OCI-LY7 (cell line): ENCODE data around the gene SEZ6L. TPM values are rescaled to one million over a fixed set of nuclear protein-coding genes. Genes with fewer than 3 reads are reported as not detected.

Source experiments
- BruUV-seq: library from RNA; stranded (reverse); fragments of 400-500 nt; replicated peaks from 2 replicates; lab custom pipeline; 2021; lab: Mats Ljungman, UMichigan
- CTCF ChIA-PET: fragments of 300-600 bp; sonication (Branson Sonifier 250); formaldehyde crosslinking; loops from one replicate; lab custom pipeline; 2022; ENCODE audit warnings: antibody characterized with exemption; ENCODE audit not compliant: unreplicated experiment; lab: Charles Lee
- POLR2A ChIA-PET: fragments of 300-600 bp; sonication (Branson Sonifier 250); formaldehyde crosslinking; loops from one replicate; lab custom pipeline; 2022; ENCODE audit warnings: antibody characterized with exemption; lab: Charles Lee
- DNase-seq: peaks from one replicate; pipeline ENCODE4 v3.0.0-alpha.2; 2015; ENCODE audit warnings: low spot score
- H2AFZ ChIP-seq: fragments of 200-600 bp; sonication (generic), shearing (Covaris generic); 2 replicates; pipeline ENCODE4 v1.6.1; 2014; ENCODE audit warnings: mild to moderate bottlenecking, antibody characterized with exemption, low read length, moderate library complexity
- H3K27ac ChIP-seq: fragments of 200-600 bp; sonication (generic); 2 replicates; pipeline ENCODE4 v1.5.1; 2014; ENCODE audit warnings: mixed run types, low read depth, mild to moderate bottlenecking, moderate library complexity, low read length, inconsistent platforms; ENCODE audit not compliant: poor library complexity, severe bottlenecking
- H3K36me3 ChIP-seq: fragments of 200-600 bp; sonication (generic); 2 replicates; pipeline ENCODE4 v1.6.1; 2014; ENCODE audit warnings: mild to moderate bottlenecking, antibody characterized with exemption, low read length, moderate library complexity, mixed read lengths; ENCODE audit not compliant: insufficient read depth
- H3K4me1 ChIP-seq: fragments of 200-600 bp; sonication (generic); 2 replicates; pipeline ENCODE4 v1.5.1; 2014; ENCODE audit warnings: mild to moderate bottlenecking, low read length; ENCODE audit not compliant: insufficient read depth, poor library complexity, severe bottlenecking
- H3K4me2 ChIP-seq: fragments of 200-600 bp; sonication (generic); 2 replicates; pipeline ENCODE4 v1.6.1; 2014; ENCODE audit warnings: mild to moderate bottlenecking, low read length
- H3K4me3 ChIP-seq: fragments of 200-600 bp; sonication (generic); 2 replicates; pipeline ENCODE4 v1.5.1; 2014; ENCODE audit warnings: mild to moderate bottlenecking, low read depth, low read length; ENCODE audit not compliant: poor library complexity, severe bottlenecking
- H3K79me2 ChIP-seq: fragments of 200-600 bp; sonication (generic); 2 replicates; pipeline ENCODE4 v1.6.1; 2016; ENCODE audit warnings: low read depth, mild to moderate bottlenecking, low read length, moderate library complexity, mixed read lengths; ENCODE audit not compliant: insufficient read depth
- H3K9me2 ChIP-seq: fragments of 200-600 bp; sonication (generic); 2 replicates; pipeline ENCODE4 v1.6.1; 2016; ENCODE audit warnings: mild to moderate bottlenecking, low read length, mixed read lengths; ENCODE audit not compliant: insufficient read depth
- H3K9me3 ChIP-seq: fragments of 200-600 bp; sonication (generic); 2 replicates; pipeline ENCODE4 v1.6.1; 2014; ENCODE audit warnings: mild to moderate bottlenecking, mixed run types, low read length, mixed read lengths
- H4K20me1 ChIP-seq: fragments of 200-600 bp; sonication (generic); 2 replicates; pipeline ENCODE4 v1.6.1; 2014; ENCODE audit warnings: mild to moderate bottlenecking, antibody characterized with exemption, low read length, moderate library complexity, mixed read lengths; ENCODE audit not compliant: insufficient read depth
- EZH2phosphoT487 ChIP-seq: fragments of 200-600 bp; sonication (generic); IDR thresholded peaks from 2 replicates; pipeline ENCODE4 v1.6.1; 2018; ENCODE audit warnings: low read depth, borderline replicate concordance, mild to moderate bottlenecking, mixed run types, antibody characterized with exemption, low read length, moderate library complexity, mixed read lengths
- intact Hi-C: fragments of 100-400 bp; cut with micrococcal nuclease; formaldehyde crosslinking; loops from one replicate; pipeline ENCODE4 v1.10.0; 2022; ENCODE audit not compliant: unreplicated experiment
- total RNA-seq, 2 experiments: library from RNA; depleted of rRNA in 1 of 2; stranded (reverse); fragments of >200 nt in 1 of 2; shearing (Covaris generic) in 1 of 2; gene quantifications; 2 replicates each; pipeline ENCODE4 v1.2.3, GENCODE V29; 2014 to 2022
- TF ChIP-seq, protein P1 (sequence below): fragments of 200-600 bp; sonication (generic); conservative IDR thresholded peaks from 2 replicates; pipeline ENCODE4 v1.5.1; 2014; ENCODE audit warnings: mild to moderate bottlenecking, antibody characterized with exemption, low read length, moderate library complexity, mixed read lengths

Gene SEZ6L
- total RNA-seq, 2 experiments from 2014 or later, result not detected

DNA sequence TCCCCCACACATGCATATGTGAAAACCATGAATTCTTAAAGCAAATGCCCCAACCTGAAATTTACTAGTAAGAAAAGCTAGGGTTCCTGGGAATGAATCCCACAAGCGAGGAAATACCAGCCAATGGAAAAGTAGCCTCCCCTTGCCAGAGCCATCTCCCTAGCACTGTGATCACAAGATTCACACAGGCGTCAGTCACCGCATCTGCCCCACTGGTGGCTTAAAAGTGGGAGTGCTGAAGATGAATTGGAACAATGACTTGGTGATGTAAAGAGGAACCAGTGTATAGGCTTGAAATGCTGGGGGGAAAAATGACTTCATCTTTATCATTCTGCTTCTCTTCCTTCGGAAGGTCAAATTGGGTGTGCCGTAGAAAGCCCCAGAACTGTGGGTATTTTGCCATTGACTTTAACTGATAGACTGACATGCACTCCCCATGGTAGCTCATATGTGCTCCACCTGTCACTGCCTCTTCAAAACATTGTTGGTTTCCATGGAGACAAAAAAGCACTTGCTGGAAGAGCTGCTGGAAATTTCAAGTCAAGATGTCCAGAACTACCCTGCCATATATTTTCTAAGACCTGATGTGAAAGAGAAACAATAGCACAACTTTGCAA lies 240.6 kb downstream of the SEZ6L start:
- H2AFZ ChIP-seq, result no peak overlapping the region
- no peaks in the 10 kb centered on the region for H3K79me2 ChIP-seq
- H3K4me2 ChIP-seq, result no peak overlapping the region
- no peak overlapping the region for H3K27ac ChIP-seq
- H3K9me3 ChIP-seq, result no peaks in the 10 kb centered on the region
- intact Hi-C loops, result no loop called here
- POLR2A ChIA-PET, result interaction anchor here (0.5 to 0.8 kb wide), 2 partner anchors 10 to 35 kb away, joined by 3 to 5 read pairs; no protein-coding TSS in a partner anchor
- DNase-seq, result no peak
- H3K4me1 ChIP-seq, result peaks cover 4% of the 10 kb centered on the region
- no peaks in the 10 kb centered on the region for H4K20me1 ChIP-seq
- CTCF ChIA-PET, result interaction anchor here (0.5 kb wide), 1 partner anchor 15 kb away, joined by 3 read pairs; no protein-coding TSS in a partner anchor
- no peaks in the 10 kb centered on the region for H3K36me3 ChIP-seq
- TF ChIP-seq EZH2phosphoT487, result no peak
- TF ChIP-seq, protein P1, sequence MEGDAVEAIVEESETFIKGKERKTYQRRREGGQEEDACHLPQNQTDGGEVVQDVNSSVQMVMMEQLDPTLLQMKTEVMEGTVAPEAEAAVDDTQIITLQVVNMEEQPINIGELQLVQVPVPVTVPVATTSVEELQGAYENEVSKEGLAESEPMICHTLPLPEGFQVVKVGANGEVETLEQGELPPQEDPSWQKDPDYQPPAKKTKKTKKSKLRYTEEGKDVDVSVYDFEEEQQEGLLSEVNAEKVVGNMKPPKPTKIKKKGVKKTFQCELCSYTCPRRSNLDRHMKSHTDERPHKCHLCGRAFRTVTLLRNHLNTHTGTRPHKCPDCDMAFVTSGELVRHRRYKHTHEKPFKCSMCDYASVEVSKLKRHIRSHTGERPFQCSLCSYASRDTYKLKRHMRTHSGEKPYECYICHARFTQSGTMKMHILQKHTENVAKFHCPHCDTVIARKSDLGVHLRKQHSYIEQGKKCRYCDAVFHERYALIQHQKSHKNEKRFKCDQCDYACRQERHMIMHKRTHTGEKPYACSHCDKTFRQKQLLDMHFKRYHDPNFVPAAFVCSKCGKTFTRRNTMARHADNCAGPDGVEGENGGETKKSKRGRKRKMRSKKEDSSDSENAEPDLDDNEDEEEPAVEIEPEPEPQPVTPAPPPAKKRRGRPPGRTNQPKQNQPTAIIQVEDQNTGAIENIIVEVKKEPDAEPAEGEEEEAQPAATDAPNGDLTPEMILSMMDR, result no peak
- no peak overlapping the region for H3K4me3 ChIP-seq
- no peaks in the 10 kb centered on the region for H3K9me2 ChIP-seq
- no TSS peak for BruUV-seq

- Histone ChIP-seq H3K4me2 (no peak overlapping the region), H2AFZ (no peak overlapping the region), H3K4me3 (no peak overlapping the region), H4K20me1 (no peaks in the 10 kb centered on the region), H3K36me3 (no peaks in the 10 kb centered on the region), H3K9me3 (no peaks in the 10 kb centered on the region), H3K4me1 (no peaks in the 10 kb centered on the region), H3K79me2 (no peaks in the 10 kb centered on the region), H3K27ac (no peak overlapping the region), H3K9me2 (no peaks in the 10 kb centered on the region)
- CTCF ChIA-PET, result interaction anchor here (0.5 kb wide), 1 partner anchor 16 kb away, joined by 3 read pairs; no protein-coding TSS in a partner anchor
- no peak for TF ChIP-seq EZH2phosphoT487
- TF ChIP-seq, protein P1, result no peak
- POLR2A ChIA-PET, result interaction anchor here (0.8 kb wide), 1 partner anchor 35 kb away, joined by 3 read pairs; no protein-coding TSS in a partner anchor
- intact Hi-C loops, result no loop called here
- BruUV-seq, result no TSS peak
- no peak for DNase-seq
Observed at GRCh38 chr22:26410386-26410785, 241.1 kb downstream of the SEZ6L start.

GRCh38 chr22:26414347-26414746 lies 245.1 kb downstream of the SEZ6L start:
- Histone ChIP-seq H3K9me3 (no peaks in the 10 kb centered on the region), H2AFZ (no peak overlapping the region), H3K4me3 (no peak overlapping the region), H3K36me3 (no peaks in the 10 kb centered on the region), H3K79me2 (no peaks in the 10 kb centered on the region), H3K27ac (no peak overlapping the region), H3K9me2 (no peaks in the 10 kb centered on the region), H3K4me2 (no peak overlapping the region), H4K20me1 (no peaks in the 10 kb centered on the region), H3K4me1 (no peaks in the 10 kb centered on the region)
- TF ChIP-seq EZH2phosphoT487, result no peak
- TF ChIP-seq, protein P1, result no peak
- POLR2A ChIA-PET, result interaction anchor here (0.6 kb wide), 1 partner anchor 15 kb away, joined by 3 read pairs; no protein-coding TSS in a partner anchor
- intact Hi-C loops, result no loop called here
- CTCF ChIA-PET, result no interaction called here
- BruUV-seq, result no TSS peak
- no peak for DNase-seq
